ENCODE measurements around the gene AFAP1L1. TPM values are rescaled to one million over a fixed set of nuclear protein-coding genes. Genes with fewer than 3 reads are reported as not detected.

Gene AFAP1L1
- total RNA-seq, 1 donor: 1.1 TPM

- Histone ChIP-seq H3K9me3 (ENCODE audit: low read depth, low read length) (no peaks in the 10 kb centered on the region), H3K27ac (ENCODE audit: low read depth, low read length) (peak overlapping the region; percentile 40), H3K4me1 (ENCODE audit: insufficient read depth, low read length) (peaks cover 23% of the 10 kb centered on the region), H3K4me2 (ENCODE audit: insufficient read depth, low read length) (no peak overlapping the region), H4K20me1 (ENCODE audit: insufficient read depth, low read length) (no peaks in the 10 kb centered on the region), H3K27me3 (ENCODE audit: insufficient read depth, low read length) (no peaks in the 10 kb centered on the region), H3K4me3 (ENCODE audit: insufficient read depth, low read length) (no peak overlapping the region), H3K79me2 (ENCODE audit: insufficient read depth, low read length) (no peaks in the 10 kb centered on the region), H2AFZ (ENCODE audit: low read length) (peak overlapping the region; percentile 35), H3K36me3 (ENCODE audit: insufficient read depth, low read length) (no peaks in the 10 kb centered on the region)
- no peak for TF ChIP-seq CTCF (IDR thresholded peaks at IDR 0.05; ENCODE audit: extremely low read depth, low read depth, low read length)
- DNase-seq (ENCODE audit: insufficient read length, low spot score, missing footprints): no peak
Observed at GRCh38 chr5:149323621-149324205, 52.1 kb downstream of the AFAP1L1 start.

DNA sequence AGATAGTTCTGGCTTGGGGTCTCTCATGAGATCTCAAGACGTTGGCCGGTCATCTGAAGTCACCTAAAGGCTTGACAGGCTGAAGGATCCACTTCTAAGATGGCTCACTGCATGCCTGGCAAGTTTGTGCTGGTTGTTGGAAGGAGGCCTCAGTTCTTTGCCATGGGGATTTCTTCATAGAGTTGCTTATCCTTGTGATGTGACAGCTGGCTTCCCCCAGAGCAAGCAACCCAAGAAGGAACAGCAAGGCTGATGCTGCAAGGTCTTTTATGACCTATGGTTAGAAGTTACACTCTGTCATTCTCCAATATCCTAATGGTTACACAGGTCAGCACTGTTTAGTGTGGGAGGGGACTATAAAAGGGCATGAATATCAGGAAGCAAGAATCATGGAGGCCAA is 53.0 kb downstream of the AFAP1L1 start:
- Histone ChIP-seq H3K4me3 (ENCODE audit: insufficient read depth, low read length) (no peak overlapping the region), H3K9me3 (ENCODE audit: low read depth, low read length) (no peaks in the 10 kb centered on the region), H3K4me2 (ENCODE audit: insufficient read depth, low read length) (no peak overlapping the region), H3K27ac (ENCODE audit: low read depth, low read length) (no peak overlapping the region), H3K4me1 (ENCODE audit: insufficient read depth, low read length) (peaks cover 23% of the 10 kb centered on the region), H3K79me2 (ENCODE audit: insufficient read depth, low read length) (no peaks in the 10 kb centered on the region), H2AFZ (ENCODE audit: low read length) (no peak overlapping the region), H3K36me3 (ENCODE audit: insufficient read depth, low read length) (no peaks in the 10 kb centered on the region), H4K20me1 (ENCODE audit: insufficient read depth, low read length) (no peaks in the 10 kb centered on the region), H3K27me3 (ENCODE audit: insufficient read depth, low read length) (no peaks in the 10 kb centered on the region)
- TF ChIP-seq CTCF (IDR thresholded peaks at IDR 0.05; ENCODE audit: extremely low read depth, low read depth, low read length): no peak
- DNase-seq (ENCODE audit: insufficient read length, low spot score, missing footprints): no peak

GRCh38 chr5:149325166-149325735 is 53.6 kb downstream of the AFAP1L1 start:
- no peak overlapping the region for H3K27ac ChIP-seq (ENCODE audit: low read depth, low read length)
- H4K20me1 ChIP-seq (ENCODE audit: insufficient read depth, low read length): no peaks in the 10 kb centered on the region
- no peaks in the 10 kb centered on the region for H3K79me2 ChIP-seq (ENCODE audit: insufficient read depth, low read length)
- H3K4me1 ChIP-seq (ENCODE audit: insufficient read depth, low read length): peaks cover 22% of the 10 kb centered on the region
- H3K9me3 ChIP-seq (ENCODE audit: low read depth, low read length): no peaks in the 10 kb centered on the region
- H3K4me2 ChIP-seq (ENCODE audit: insufficient read depth, low read length): no peak overlapping the region
- TF ChIP-seq CTCF (IDR thresholded peaks at IDR 0.05; ENCODE audit: extremely low read depth, low read depth, low read length): no peak
- H3K4me3 ChIP-seq (ENCODE audit: insufficient read depth, low read length): no peak overlapping the region
- H2AFZ ChIP-seq (ENCODE audit: low read length): peak overlapping the region; percentile 63
- no peak for DNase-seq (ENCODE audit: insufficient read length, low spot score, missing footprints)
- H3K27me3 ChIP-seq (ENCODE audit: insufficient read depth, low read length): no peaks in the 10 kb centered on the region
- H3K36me3 ChIP-seq (ENCODE audit: insufficient read depth, low read length): no peaks in the 10 kb centered on the region

GRCh38 chr5:149325894-149326293 is 54.2 kb downstream of the AFAP1L1 start:
- no peak for TF ChIP-seq CTCF (IDR thresholded peaks at IDR 0.05; ENCODE audit: extremely low read depth, low read depth, low read length)
- H3K27ac ChIP-seq (ENCODE audit: low read depth, low read length): no peak overlapping the region
- peaks cover 16% of the 10 kb centered on the region for H3K4me1 ChIP-seq (ENCODE audit: insufficient read depth, low read length)
- no peaks in the 10 kb centered on the region for H4K20me1 ChIP-seq (ENCODE audit: insufficient read depth, low read length)
- H3K4me2 ChIP-seq (ENCODE audit: insufficient read depth, low read length): no peak overlapping the region
- no peaks in the 10 kb centered on the region for H3K79me2 ChIP-seq (ENCODE audit: insufficient read depth, low read length)
- no peak for DNase-seq (ENCODE audit: insufficient read length, low spot score, missing footprints)
- peak overlapping the region; percentile 36 for H2AFZ ChIP-seq (ENCODE audit: low read length)
- H3K27me3 ChIP-seq (ENCODE audit: insufficient read depth, low read length): no peaks in the 10 kb centered on the region
- no peak overlapping the region for H3K4me3 ChIP-seq (ENCODE audit: insufficient read depth, low read length)
- H3K9me3 ChIP-seq (ENCODE audit: low read depth, low read length): no peaks in the 10 kb centered on the region
- no peaks in the 10 kb centered on the region for H3K36me3 ChIP-seq (ENCODE audit: insufficient read depth, low read length)
